Caco-2 (cell line): ENCODE results near the gene SGTA. TPM values are rescaled to one million over a fixed set of nuclear protein-coding genes. Genes with fewer than 3 reads are reported as not detected.

Source experiments
- BruUV-seq: library from RNA; stranded (reverse); fragments of 400-500 nt; replicated peaks from 2 replicates; lab custom pipeline; 2021; lab: Mats Ljungman, UMichigan
- CTCF ChIA-PET: fragments of 300-600 bp; sonication (Branson Sonifier 250); formaldehyde crosslinking; loops from one replicate; lab custom pipeline; 2022; ENCODE audit warnings: antibody characterized with exemption; lab: Charles Lee
- POLR2A ChIA-PET: fragments of 300-600 bp; sonication (Branson Sonifier 250); formaldehyde crosslinking; loops from one replicate; lab custom pipeline; 2022; ENCODE audit warnings: antibody characterized with exemption; lab: Charles Lee
- DNase-seq, 2 experiments: peaks; one replicate each; pipeline versions ENCODE4 v3.0.0 to v3.0.0-alpha.2; 2020 to 2022
- H3K27me3 ChIP-seq: replicated peaks from 2 replicates; pipeline ENCODE4 v1.6.0; 2011; ENCODE audit warnings: low read length; ENCODE audit not compliant: control insufficient read depth, insufficient read depth
- H3K36me3 ChIP-seq: 2 replicates; pipeline ENCODE4 v1.5.1; 2011; ENCODE audit warnings: low read length; ENCODE audit not compliant: control insufficient read depth, insufficient read depth
- H3K4me1 ChIP-seq: fragments of 250-450 bp; sonication (Bioruptor Pico); 2 replicates; pipeline ENCODE4 v1.5.1; 2020; ENCODE audit warnings: mild to moderate bottlenecking
- H3K4me3 ChIP-seq: 2 replicates; pipeline ENCODE4 v1.5.1; 2011; ENCODE audit warnings: low read depth, mild to moderate bottlenecking, control low read depth, low read length
- H3K9me3 ChIP-seq: fragments of 250-450 bp; sonication (Bioruptor Pico); 2 replicates; pipeline ENCODE4 v1.5.1; 2020; ENCODE audit warnings: mild to moderate bottlenecking, moderate library complexity
- H3K27ac Mint-ChIP-seq: one replicate; pipeline ENCODE4 v1.8.0; 2022; ENCODE audit warnings: mixed read lengths; ENCODE audit not compliant: unreplicated experiment
- H3K27me3 Mint-ChIP-seq: one replicate; pipeline ENCODE4 v1.8.0; 2022; ENCODE audit warnings: mixed read lengths; ENCODE audit not compliant: insufficient read depth, unreplicated experiment
- H3K36me3 Mint-ChIP-seq: one replicate; pipeline ENCODE4 v1.8.0; 2022; ENCODE audit warnings: mild to moderate bottlenecking, mixed read lengths; ENCODE audit not compliant: insufficient read depth, unreplicated experiment
- H3K4me1 Mint-ChIP-seq: one replicate; pipeline ENCODE4 v1.8.0; 2022; ENCODE audit warnings: low read depth, mixed read lengths; ENCODE audit not compliant: unreplicated experiment
- H3K4me3 Mint-ChIP-seq: one replicate; pipeline ENCODE4 v1.8.0; 2022; ENCODE audit warnings: mild to moderate bottlenecking, moderate library complexity, mixed read lengths; ENCODE audit not compliant: unreplicated experiment
- H3K9me3 Mint-ChIP-seq: one replicate; pipeline ENCODE4 v1.8.0; 2022; ENCODE audit warnings: mixed read lengths; ENCODE audit not compliant: unreplicated experiment
- intact Hi-C: fragments of 100-400 bp; cut with micrococcal nuclease; formaldehyde crosslinking; loops from one replicate; pipeline ENCODE4 v1.10.0; 2022; ENCODE audit not compliant: unreplicated experiment
- total RNA-seq: library from RNA; stranded (reverse); gene quantifications from 2 replicates; pipeline ENCODE4 v1.2.3, GENCODE V29; 2022
- TF ChIP-seq, protein P1 (sequence below), 2 experiments: fragments of 200-600 bp in 1 of 2; IDR thresholded peaks; 1 replicate in 1 of 2; 2 replicates in 1 of 2; pipeline versions ENCODE4 v1.5.1 to v1.8.0; 2011 to 2022; ENCODE audit warnings: antibody characterized with exemption in 1 of 2, control low read depth in 1 of 2, inconsistent platforms in 1 of 2, low read depth in 1 of 2, low read length in 1 of 2, mild to moderate bottlenecking in 1 of 2, moderate library complexity in 1 of 2; ENCODE audit not compliant: insufficient read depth in 1 of 2, severe bottlenecking in 1 of 2, unreplicated experiment in 1 of 2

Gene SGTA
- total RNA-seq, 1 experiment from 2014 or later = 90.1 TPM

DNA sequence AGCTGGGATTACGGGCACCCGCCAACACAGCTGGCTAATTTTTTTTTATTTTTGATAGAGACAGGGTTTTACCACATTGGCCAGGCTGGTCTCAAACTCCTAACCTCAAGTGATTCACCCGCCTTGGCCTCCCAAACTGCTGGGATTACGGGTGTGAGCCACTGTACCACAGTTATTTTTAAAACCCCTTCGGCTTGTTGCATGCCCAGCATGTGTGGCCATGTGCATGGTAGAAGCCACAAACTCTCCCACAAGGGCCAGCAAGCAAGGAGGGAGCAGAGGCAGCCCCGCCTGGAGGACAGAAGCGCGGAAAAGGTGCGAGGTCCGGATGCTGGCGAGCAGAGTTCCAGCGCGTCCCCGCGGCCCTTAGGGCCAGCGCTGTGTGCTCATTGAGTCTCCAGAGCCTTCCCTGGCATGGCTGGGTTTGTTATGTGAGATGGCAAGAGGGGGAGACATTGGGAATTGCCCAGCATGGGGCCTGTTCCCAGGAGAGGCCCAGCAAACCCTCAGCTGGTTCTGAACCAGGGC lies 15.1 kb upstream of the SGTA start:
- peaks cover 6% of the 10 kb centered on the region for H3K36me3 ChIP-seq
- H3K9me3 ChIP-seq = no peaks in the 10 kb centered on the region
- H3K4me3 ChIP-seq = no peak overlapping the region

DNA sequence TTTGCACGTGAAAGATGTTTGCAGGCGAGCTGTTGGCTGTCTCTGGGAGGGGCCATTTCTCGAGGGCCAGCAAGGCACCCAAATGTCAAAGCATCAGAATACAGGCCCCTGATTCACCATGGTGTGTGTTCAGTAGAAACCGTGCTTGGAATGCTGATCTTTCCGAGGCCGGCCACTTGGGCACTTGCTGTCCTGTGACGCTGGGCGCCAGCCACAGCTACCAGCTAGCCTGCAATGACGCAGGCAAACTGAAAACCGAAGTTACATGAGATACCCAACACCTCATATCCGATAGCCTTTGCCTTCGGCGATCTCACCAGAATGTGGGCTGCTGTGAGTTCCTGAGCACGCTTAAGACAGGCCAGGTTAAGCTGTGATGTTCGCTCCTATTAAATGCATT lies 14.2 kb upstream of the SGTA start:
- no TSS peak for BruUV-seq
- Histone ChIP-seq H3K4me1 (no peaks in the 10 kb centered on the region), H3K27me3 (no peaks in the 10 kb centered on the region), H3K9me3 (no peaks in the 10 kb centered on the region), H3K4me3 (no peak overlapping the region), H3K36me3 (peaks cover 6% of the 10 kb centered on the region)
- DNase-seq = no peak
- H3K4me1 Mint-ChIP-seq = no peaks in the 10 kb centered on the region
- no peak overlapping the region for H3K4me3 Mint-ChIP-seq
- H3K27ac Mint-ChIP-seq = no peak overlapping the region
- ChIA-PET POLR2A (no interaction called here), CTCF (no interaction called here)
- TF ChIP-seq, protein P1, sequence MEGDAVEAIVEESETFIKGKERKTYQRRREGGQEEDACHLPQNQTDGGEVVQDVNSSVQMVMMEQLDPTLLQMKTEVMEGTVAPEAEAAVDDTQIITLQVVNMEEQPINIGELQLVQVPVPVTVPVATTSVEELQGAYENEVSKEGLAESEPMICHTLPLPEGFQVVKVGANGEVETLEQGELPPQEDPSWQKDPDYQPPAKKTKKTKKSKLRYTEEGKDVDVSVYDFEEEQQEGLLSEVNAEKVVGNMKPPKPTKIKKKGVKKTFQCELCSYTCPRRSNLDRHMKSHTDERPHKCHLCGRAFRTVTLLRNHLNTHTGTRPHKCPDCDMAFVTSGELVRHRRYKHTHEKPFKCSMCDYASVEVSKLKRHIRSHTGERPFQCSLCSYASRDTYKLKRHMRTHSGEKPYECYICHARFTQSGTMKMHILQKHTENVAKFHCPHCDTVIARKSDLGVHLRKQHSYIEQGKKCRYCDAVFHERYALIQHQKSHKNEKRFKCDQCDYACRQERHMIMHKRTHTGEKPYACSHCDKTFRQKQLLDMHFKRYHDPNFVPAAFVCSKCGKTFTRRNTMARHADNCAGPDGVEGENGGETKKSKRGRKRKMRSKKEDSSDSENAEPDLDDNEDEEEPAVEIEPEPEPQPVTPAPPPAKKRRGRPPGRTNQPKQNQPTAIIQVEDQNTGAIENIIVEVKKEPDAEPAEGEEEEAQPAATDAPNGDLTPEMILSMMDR (IDR thresholded peaks at IDR 0.05; ENCODE audit: insufficient read depth in 1 of 2, low read depth in 1 of 2, low read length in 1 of 2, severe bottlenecking in 1 of 2, unreplicated experiment in 1 of 2) = no peak
- intact Hi-C loops = no loop called here
- H3K36me3 Mint-ChIP-seq = peaks cover 67% of the 10 kb centered on the region
- H3K9me3 Mint-ChIP-seq = no peaks in the 10 kb centered on the region
- no peaks in the 10 kb centered on the region for H3K27me3 Mint-ChIP-seq

More for the DNA sequence above, 15.1 kb upstream of the SGTA start:
- Mint-ChIP-seq H3K27ac (no peak overlapping the region), H3K9me3 (no peaks in the 10 kb centered on the region), H3K36me3 (peaks cover 65% of the 10 kb centered on the region), H3K4me3 (no peak overlapping the region), H3K27me3 (no peaks in the 10 kb centered on the region), H3K4me1 (no peaks in the 10 kb centered on the region)
- BruUV-seq = no TSS peak
- TF ChIP-seq, protein P1 (IDR thresholded peaks at IDR 0.05; ENCODE audit: insufficient read depth in 1 of 2, low read depth in 1 of 2, low read length in 1 of 2, severe bottlenecking in 1 of 2, unreplicated experiment in 1 of 2) = no peak
- ChIA-PET CTCF (no interaction called here), POLR2A (no interaction called here)
- Histone ChIP-seq H3K4me1 (no peaks in the 10 kb centered on the region), H3K27me3 (no peaks in the 10 kb centered on the region)
- no peak for DNase-seq
- intact Hi-C loops = no loop called here

DNA sequence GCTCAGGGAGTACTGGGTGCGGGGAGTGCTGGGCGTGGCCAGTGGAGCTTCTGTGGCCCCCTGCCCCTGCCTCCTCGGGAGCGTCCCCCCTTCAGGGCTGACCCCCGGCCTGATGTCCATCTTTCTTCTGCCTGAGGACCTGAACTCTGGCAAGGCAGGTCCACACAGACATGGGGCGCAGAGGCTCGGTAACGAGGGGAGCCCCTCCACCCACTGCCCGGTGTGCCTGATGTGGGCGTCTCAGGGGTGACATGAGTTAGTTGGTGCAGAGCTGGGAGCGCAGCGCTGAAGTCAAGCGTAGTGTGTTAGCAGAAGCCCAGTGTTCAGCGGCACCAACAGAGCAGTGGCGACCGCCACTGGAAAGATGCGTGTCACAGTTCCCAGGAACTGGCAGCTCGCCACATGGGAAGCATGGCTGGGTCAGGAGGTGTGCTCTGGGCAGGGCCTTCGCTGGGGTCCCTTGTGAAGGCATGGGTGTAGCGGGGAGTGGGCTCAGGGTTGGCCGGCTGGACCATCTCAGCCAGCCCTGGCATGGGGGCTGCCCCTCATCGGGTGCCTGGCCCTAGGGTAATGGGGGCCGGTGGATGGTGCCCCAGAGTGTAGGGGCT lies 13.7 kb upstream of the SGTA start:
- Mint-ChIP-seq H3K9me3 (no peaks in the 10 kb centered on the region), H3K27me3 (no peaks in the 10 kb centered on the region), H3K27ac (no peak overlapping the region), H3K4me1 (no peaks in the 10 kb centered on the region), H3K4me3 (no peak overlapping the region), H3K36me3 (peaks cover 67% of the 10 kb centered on the region)
- no TSS peak for BruUV-seq
- intact Hi-C loops = no loop called here
- no peak for DNase-seq
- TF ChIP-seq, protein P1 (IDR thresholded peaks at IDR 0.05; ENCODE audit: insufficient read depth in 1 of 2, low read depth in 1 of 2, low read length in 1 of 2, severe bottlenecking in 1 of 2, unreplicated experiment in 1 of 2) = no peak
- Histone ChIP-seq H3K9me3 (no peaks in the 10 kb centered on the region), H3K4me3 (no peak overlapping the region), H3K36me3 (peaks cover 6% of the 10 kb centered on the region), H3K4me1 (no peaks in the 10 kb centered on the region), H3K27me3 (no peaks in the 10 kb centered on the region)
- CTCF ChIA-PET = no interaction called here
- POLR2A ChIA-PET = no interaction called here
